Panc1 (cell line): ENCODE data around the gene RPL18.

Experiments
- POLR2AphosphoS5 ChIP-seq: IDR thresholded peaks from 2 replicates; pipeline ENCODE4 v1.6.1; 2012; ENCODE audit warnings: mild to moderate bottlenecking, low read depth, low read length, moderate library complexity
- SIN3A ChIP-seq: IDR thresholded peaks from 2 replicates; pipeline ENCODE4 v1.6.1; 2012; ENCODE audit warnings: low read depth, mild to moderate bottlenecking, low read length, moderate library complexity, borderline replicate concordance; ENCODE audit not compliant: insufficient read depth
- TCF7L2 ChIP-seq: IDR thresholded peaks from 2 replicates; pipeline ENCODE4 v1.6.1; 2011; ENCODE audit warnings: mild to moderate bottlenecking, low read depth, low read length, inconsistent platforms
- TF ChIP-seq, protein P1 (sequence below): fragments of 450-650 bp; IDR thresholded peaks from 2 replicates; pipeline ENCODE4 v1.5.1; 2017; ENCODE audit warnings: mild to moderate bottlenecking
- TF ChIP-seq, protein P2 (sequence below), 2 experiments: IDR thresholded peaks; 2 replicates each; pipeline ENCODE4 v1.6.1; 2011 to 2012; ENCODE audit warnings: low read depth in 2 of 2, control low read depth in 1 of 2, low read length in 1 of 2, mild to moderate bottlenecking in 1 of 2, moderate library complexity in 1 of 2; ENCODE audit not compliant: insufficient read depth in 1 of 2

DNA sequence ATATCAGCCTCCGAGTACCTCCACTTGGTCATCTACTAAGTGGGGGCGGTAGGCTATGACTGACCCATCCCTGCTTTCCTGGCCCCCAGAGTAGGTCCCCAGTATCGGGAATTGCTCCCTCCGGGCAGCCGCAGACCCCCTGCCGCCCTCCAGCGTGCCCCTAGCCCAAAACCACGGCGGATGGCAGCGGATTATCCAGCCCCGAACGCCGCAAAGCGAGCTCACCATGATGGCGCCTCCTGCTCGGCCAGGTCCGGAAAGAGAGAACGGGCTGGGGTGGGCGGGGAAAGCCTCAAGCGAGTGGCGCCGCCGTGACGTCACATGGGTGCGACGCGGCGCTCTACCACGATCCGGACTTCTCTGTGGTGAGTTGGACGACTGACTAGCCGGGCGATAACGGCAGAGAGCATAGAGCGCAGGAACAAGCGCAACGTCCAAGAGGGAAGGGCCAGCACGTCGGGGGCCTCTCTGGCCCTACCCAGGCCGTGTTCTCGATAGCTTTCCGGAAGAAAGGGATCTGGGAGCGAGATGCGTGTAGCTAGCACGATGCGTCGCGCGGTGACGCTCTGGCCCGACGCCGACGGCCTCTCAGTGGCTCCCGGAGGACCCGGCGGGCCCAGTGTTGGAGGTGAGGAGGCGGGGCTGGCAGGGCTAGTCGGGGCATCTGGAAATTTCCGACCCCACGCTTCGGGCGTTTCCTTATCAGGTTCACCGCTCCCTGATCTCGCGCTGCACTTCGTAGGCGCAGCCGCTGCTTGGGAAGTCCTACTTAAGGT lies at the start of gene RPL18, which contains the start of gene SPHK2:
- TF ChIP-seq, protein P1, sequence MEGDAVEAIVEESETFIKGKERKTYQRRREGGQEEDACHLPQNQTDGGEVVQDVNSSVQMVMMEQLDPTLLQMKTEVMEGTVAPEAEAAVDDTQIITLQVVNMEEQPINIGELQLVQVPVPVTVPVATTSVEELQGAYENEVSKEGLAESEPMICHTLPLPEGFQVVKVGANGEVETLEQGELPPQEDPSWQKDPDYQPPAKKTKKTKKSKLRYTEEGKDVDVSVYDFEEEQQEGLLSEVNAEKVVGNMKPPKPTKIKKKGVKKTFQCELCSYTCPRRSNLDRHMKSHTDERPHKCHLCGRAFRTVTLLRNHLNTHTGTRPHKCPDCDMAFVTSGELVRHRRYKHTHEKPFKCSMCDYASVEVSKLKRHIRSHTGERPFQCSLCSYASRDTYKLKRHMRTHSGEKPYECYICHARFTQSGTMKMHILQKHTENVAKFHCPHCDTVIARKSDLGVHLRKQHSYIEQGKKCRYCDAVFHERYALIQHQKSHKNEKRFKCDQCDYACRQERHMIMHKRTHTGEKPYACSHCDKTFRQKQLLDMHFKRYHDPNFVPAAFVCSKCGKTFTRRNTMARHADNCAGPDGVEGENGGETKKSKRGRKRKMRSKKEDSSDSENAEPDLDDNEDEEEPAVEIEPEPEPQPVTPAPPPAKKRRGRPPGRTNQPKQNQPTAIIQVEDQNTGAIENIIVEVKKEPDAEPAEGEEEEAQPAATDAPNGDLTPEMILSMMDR, result no peak
- TF ChIP-seq POLR2AphosphoS5, result peak; percentile 95
- TF ChIP-seq, protein P2, sequence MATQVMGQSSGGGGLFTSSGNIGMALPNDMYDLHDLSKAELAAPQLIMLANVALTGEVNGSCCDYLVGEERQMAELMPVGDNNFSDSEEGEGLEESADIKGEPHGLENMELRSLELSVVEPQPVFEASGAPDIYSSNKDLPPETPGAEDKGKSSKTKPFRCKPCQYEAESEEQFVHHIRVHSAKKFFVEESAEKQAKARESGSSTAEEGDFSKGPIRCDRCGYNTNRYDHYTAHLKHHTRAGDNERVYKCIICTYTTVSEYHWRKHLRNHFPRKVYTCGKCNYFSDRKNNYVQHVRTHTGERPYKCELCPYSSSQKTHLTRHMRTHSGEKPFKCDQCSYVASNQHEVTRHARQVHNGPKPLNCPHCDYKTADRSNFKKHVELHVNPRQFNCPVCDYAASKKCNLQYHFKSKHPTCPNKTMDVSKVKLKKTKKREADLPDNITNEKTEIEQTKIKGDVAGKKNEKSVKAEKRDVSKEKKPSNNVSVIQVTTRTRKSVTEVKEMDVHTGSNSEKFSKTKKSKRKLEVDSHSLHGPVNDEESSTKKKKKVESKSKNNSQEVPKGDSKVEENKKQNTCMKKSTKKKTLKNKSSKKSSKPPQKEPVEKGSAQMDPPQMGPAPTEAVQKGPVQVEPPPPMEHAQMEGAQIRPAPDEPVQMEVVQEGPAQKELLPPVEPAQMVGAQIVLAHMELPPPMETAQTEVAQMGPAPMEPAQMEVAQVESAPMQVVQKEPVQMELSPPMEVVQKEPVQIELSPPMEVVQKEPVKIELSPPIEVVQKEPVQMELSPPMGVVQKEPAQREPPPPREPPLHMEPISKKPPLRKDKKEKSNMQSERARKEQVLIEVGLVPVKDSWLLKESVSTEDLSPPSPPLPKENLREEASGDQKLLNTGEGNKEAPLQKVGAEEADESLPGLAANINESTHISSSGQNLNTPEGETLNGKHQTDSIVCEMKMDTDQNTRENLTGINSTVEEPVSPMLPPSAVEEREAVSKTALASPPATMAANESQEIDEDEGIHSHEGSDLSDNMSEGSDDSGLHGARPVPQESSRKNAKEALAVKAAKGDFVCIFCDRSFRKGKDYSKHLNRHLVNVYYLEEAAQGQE (IDR thresholded peaks at IDR 0.05; ENCODE audit: insufficient read depth in 1 of 2, low read depth in 2 of 2, low read length in 1 of 2), result no peak
- peak; percentile 38 for TF ChIP-seq TCF7L2
- TF ChIP-seq SIN3A, result peak; percentile 56; the same call in 1 of the 2 replicates
